K562 (cell line): ENCODE results near the gene THOP1. TPM values are rescaled to one million over a fixed set of nuclear protein-coding genes. Genes with fewer than 3 reads are reported as not detected.

Experiments
- BRD9 ChIP-seq: fragments of 450-650 bp; IDR thresholded peaks from 2 replicates; pipeline ENCODE4 v1.6.1; 2018; ENCODE audit warnings: low read depth; ENCODE audit not compliant: partially characterized antibody
- C11orf30 ChIP-seq: fragments of 450-650 bp; IDR thresholded peaks from 2 replicates; pipeline ENCODE4 v1.6.1; 2016; ENCODE audit warnings: low read depth, mild to moderate bottlenecking
- CHCHD3 ChIP-seq: fragments of 250-450 bp; sonication (Bioruptor Pico); IDR thresholded peaks from 2 replicates; pipeline ENCODE4 v2.1.2; 2022; ENCODE audit warnings: mild to moderate bottlenecking
- CHD7 ChIP-seq: fragments of 200-600 bp; sonication (generic); IDR thresholded peaks from one replicate; pipeline ENCODE4 v1.6.1; 2012; ENCODE audit warnings: mild to moderate bottlenecking, low read depth, low read length, inconsistent platforms
- GTF2E2 ChIP-seq: fragments of 200-800 bp; sonication (Bioruptor generic); IDR thresholded peaks from 2 replicates; pipeline ENCODE4 v1.6.1; 2016; ENCODE audit warnings: missing genetic modification characterization, missing compliant biosample characterization
- HCFC1 ChIP-seq: IDR thresholded peaks from 2 replicates; pipeline ENCODE4 v1.6.1; 2012; ENCODE audit warnings: low read depth, low read length, improper control_type of control experiment
- HDAC1 ChIP-seq, 2 experiments: fragments of 450-650 bp; IDR thresholded peaks; 2 replicates each; pipeline ENCODE4 v1.6.1; 2016 to 2017; ENCODE audit warnings: inconsistent platforms in 1 of 2, mild to moderate bottlenecking in 1 of 2, moderate library complexity in 1 of 2
- HMG20A ChIP-seq: fragments of 450-650 bp; formaldehyde crosslinking; conservative IDR thresholded peaks from 2 replicates; pipeline ENCODE4 v1.4.0; 2020; ENCODE audit warnings: mild to moderate bottlenecking, mixed read lengths
- KLF1 ChIP-seq: fragments of 450-650 bp; IDR thresholded peaks from 2 replicates; pipeline ENCODE4 v1.6.1; 2016; ENCODE audit warnings: missing genetic modification characterization, missing compliant biosample characterization
- LEF1 ChIP-seq: fragments of 450-650 bp; IDR thresholded peaks from 2 replicates; pipeline ENCODE4 v1.6.1; 2016; ENCODE audit warnings: mild to moderate bottlenecking
- NELFE ChIP-seq: IDR thresholded peaks from 2 replicates; pipeline ENCODE4 v1.6.1; 2011; ENCODE audit warnings: mild to moderate bottlenecking; ENCODE audit not compliant: insufficient read depth, insufficient read length
- TCF3 ChIP-seq: sonication (generic); formaldehyde crosslinking; IDR thresholded peaks from 2 replicates; pipeline ENCODE4 v1.4.0; 2020; ENCODE audit warnings: mild to moderate bottlenecking, missing genetic modification reagents
- VEZF1 ChIP-seq: fragments of 200-800 bp; sonication (Bioruptor generic); IDR thresholded peaks from 2 replicates; pipeline ENCODE4 v1.6.1; 2017; ENCODE audit warnings: missing genetic modification characterization, missing compliant biosample characterization
- XRCC4 ChIP-seq: IDR thresholded peaks from one replicate; pipeline ENCODE4 v1.6.1; 2011; ENCODE audit not compliant: insufficient read depth, insufficient read length; ENCODE audit errors: extremely low read depth
- ZC3H8 ChIP-seq: fragments of 450-650 bp; IDR thresholded peaks from 2 replicates; pipeline ENCODE4 v1.6.1; 2017
- ZNF23 ChIP-seq: fragments of 250-450 bp; sonication (Bioruptor Pico); IDR thresholded peaks from 2 replicates; pipeline ENCODE4 v1.4.0; 2020; ENCODE audit warnings: mild to moderate bottlenecking
- polyA plus RNA-seq, 8 experiments: library from polyadenylated mRNA; depleted of rRNA in 4 of 8; stranded (reverse) in 5 of 8; unstranded in 3 of 8; fragments of >200 nt; fragmentation: Nextera tagmentation in 2 of 8; fragmentation: Illumina TruSeq in 1 of 8; extraction: Ambion mirVana in 2 of 8; extraction: Trizol in 1 of 8; gene quantifications; 2 replicates each; pipeline versions ENCODE4 v1.2.1 to v1.2.3, GENCODE V29; 2011 to 2014; ENCODE audit warnings: inconsistent platforms in 1 of 8, missing spikeins in 1 of 8
- total RNA-seq, 7 experiments: library from RNA; depleted of rRNA in 6 of 7; stranded (reverse); fragments of >200 nt in 6 of 7; fragmentation: Illumina TruSeq in 2 of 7; extraction: Trizol in 2 of 7; gene quantifications; 2 replicates each; pipeline versions ENCODE4 v1.2.1 to v1.2.3, GENCODE V29; 2011 to 2021; ENCODE audit warnings: low replicate concordance in 1 of 7

THOP1 gene
- total and polyA plus RNA-seq, 9 of the 15 experiments (the other 6 are each of a cell fraction or from before 2014, with no cell fraction given), result 1.3 to 255 (median 96.1) TPM

- TF ChIP-seq CHD7, result no peak
- no peak for TF ChIP-seq HMG20A
- peak; percentile 44; the same call in 1 of the 2 replicates for TF ChIP-seq VEZF1
- TF ChIP-seq ZC3H8, result no peak
- peak; percentile 30 for TF ChIP-seq BRD9
- TF ChIP-seq HCFC1, result peak; percentile 83
- TF ChIP-seq XRCC4, result no peak
- TF ChIP-seq CHCHD3, result no peak
- TF ChIP-seq HDAC1 (IDR thresholded peaks at IDR 0.05), result peak in 1 of 2 experiments; percentile 96; a peak in 2 of 4 replicates
- TF ChIP-seq C11orf30, result peak; percentile 80
- peak; percentile 59; the same call in 1 of the 2 replicates for TF ChIP-seq TCF3 (CRISPR knock-in tag)
- no peak for TF ChIP-seq GTF2E2
- 0 out of 2 replicates have a peak, but pooled peaks have one; percentile 15 for TF ChIP-seq LEF1
- TF ChIP-seq NELFE, result no peak
- no peak for TF ChIP-seq ZNF23 (CRISPR knock-in tag)
- TF ChIP-seq KLF1 (tag), result peak; percentile 25; the same call in 1 of the 2 replicates
Measured at GRCh38 chr19:2782936-2783780, 2.1 kb upstream of the THOP1 start, which contains the start of gene SGTA (continued).
